GM10847 (cell line): ENCODE results near the gene SRD5A1.

Experiments used
- POLR2A ChIP-seq: IDR thresholded peaks from 2 replicates; pipeline ENCODE4 v1.6.1; 2011; ENCODE audit not compliant: insufficient read length; ENCODE audit errors: extremely low read depth

SRD5A1 gene

GRCh38 chr5:6626508-6626907 is 6.7 kb upstream of the SRD5A1 start:
- no peak for TF ChIP-seq POLR2A

- TF ChIP-seq POLR2A: no peak
Observed at GRCh38 chr5:6631441-6631840, 1.8 kb upstream of the SRD5A1 start.

GRCh38 chr5:6632324-6632887 is 834 bp upstream of the SRD5A1 start:
- TF ChIP-seq POLR2A: no peak

DNA sequence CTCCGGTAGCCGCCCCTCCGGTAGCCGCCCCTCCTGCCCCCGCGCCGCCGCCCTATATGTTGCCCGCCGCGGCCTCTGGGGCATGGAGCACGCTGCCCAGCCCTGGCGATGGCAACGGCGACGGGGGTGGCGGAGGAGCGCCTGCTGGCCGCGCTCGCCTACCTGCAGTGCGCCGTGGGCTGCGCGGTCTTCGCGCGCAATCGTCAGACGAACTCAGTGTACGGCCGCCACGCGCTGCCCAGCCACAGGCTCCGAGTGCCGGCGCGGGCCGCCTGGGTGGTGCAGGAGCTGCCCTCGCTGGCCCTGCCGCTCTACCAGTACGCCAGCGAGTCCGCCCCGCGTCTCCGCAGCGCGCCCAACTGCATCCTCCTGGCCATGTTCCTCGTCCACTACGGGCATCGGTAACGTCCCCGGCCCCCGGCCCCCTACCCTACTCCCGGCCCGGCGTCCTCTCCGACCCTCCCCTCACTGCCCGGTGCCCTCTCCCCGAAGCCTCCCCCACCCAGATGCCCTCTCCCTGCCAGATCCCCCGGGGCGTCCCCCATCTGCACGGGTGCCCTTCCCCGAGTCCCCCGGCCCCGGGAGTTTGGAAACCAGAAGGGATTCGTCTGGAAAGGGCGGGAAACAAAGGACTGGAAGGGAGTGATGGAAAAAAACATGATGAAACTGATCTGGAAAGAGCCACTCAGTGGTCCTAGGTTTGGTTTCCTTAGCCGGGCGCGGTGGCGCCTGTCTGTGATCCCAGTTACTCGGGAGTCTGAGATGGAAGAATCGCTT is 417 bp downstream of the SRD5A1 start:
- no peak for TF ChIP-seq POLR2A

DNA sequence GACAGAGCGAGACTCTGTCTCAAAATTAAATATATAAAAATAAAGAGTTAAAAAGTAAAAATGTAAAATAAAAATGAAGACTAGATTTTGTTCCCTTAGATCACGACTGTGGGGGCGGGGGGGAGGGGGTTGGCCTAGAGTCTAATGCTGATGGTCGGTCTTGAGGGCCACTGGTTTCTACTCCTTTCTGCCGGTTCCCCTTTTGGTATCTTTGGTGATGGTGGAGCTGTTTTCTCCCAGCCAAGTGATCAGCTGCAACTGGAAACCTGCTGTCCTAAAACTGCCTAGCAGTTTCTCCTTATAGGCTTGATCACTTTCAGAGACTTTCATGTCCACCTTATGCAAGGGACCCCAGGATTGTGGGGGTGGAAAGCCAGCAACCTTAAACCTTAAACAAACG is 1.1 kb downstream of the SRD5A1 start:
- no peak for TF ChIP-seq POLR2A

DNA sequence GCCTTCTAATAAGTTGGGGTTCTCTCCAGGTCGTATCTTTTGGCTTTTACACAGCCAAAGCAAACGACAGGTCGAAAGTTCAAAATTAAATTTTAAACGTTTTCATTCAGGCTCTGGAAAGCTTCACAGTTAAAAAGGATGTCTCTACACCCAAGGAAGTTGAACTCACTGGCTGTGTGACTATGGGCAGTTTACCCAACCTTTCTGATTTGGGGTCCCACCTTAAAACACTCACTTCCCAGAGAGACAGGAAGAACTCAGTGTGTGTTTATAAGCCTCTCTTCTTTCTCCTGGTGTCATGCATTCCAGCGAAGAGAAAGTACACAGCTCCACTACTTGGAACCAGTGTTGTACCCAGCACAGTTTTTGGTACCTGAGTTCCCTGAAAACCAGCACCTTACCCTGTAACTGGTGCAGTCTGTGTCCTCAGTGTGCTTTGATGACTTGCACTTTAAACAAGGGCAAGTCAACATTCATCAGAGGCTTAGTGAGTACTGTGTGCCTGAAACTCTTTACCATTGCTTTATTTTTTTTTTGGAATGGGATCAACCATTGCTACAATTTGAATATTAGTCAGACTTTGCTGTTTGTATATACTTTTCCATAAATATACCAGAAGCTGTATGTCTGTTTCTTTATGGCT is 1.7 kb downstream of the SRD5A1 start:
- TF ChIP-seq POLR2A: no peak

DNA sequence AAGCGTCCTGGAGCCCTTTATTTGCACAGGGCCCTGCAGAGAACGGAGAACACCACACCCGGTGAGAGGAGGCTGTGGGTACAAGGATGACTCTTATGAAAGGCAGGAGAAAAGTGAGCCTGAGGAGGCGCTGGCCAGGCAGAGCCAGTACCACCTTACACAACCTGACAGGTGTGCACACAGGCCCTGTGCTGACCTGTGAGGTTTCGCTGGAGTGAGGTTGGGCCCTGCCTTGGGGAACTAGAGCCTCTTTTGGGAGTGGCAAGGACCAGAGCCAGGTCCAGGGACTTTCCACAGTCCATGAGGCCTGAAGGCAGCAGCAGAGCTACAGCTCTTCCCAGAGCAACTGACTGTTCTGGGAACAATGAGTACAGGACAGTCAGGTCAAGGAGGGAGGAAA is 3.1 kb downstream of the SRD5A1 start:
- no peak for TF ChIP-seq POLR2A

GRCh38 chr5:6637022-6637421 is 3.8 kb downstream of the SRD5A1 start:
- no peak for TF ChIP-seq POLR2A

DNA sequence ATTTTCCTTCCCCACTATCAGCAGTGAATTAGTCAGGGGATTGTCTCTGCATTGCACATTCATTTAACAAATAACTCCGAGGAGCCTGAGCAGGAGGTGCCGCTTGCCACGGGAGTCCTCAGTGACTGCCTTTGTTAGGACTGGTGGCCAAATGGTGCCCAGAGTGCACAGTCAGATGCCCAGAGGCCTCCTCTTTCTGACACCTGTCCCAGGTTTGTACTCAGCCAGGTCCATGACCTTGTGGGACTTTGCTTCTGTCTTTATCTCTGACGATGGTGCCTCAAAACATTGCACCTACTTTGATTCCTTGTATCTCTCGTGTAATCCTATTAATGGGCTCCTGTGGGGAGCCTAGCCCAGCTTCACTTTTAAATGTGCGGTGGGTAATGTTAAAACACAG is 4.3 kb downstream of the SRD5A1 start:
- no peak for TF ChIP-seq POLR2A

- no peak for TF ChIP-seq POLR2A
Observed at GRCh38 chr5:6638236-6638635, 5.0 kb downstream of the SRD5A1 start.

- TF ChIP-seq POLR2A: no peak
Observed at GRCh38 chr5:6642655-6643054, 9.4 kb downstream of the SRD5A1 start.

DNA sequence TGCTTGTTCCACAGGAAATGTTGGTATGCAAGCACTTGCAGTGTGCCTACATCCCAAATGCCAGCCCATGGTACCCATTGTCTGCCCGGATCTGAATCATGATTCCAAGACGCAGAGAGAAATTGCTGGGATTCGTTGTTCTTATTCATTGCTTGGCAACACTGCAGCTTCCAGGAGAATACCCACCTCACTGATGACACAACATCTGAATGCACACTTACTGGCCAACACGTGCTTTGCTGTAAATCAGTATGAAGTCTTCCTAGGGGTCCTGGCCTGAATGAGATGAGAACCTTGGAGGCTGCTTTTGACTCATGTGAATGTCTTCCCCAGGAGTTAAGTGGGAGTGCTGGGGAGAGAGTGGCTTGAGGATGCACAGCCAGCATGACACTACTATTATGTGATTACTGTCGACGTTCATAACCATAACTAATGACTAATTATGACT is 11.6 kb downstream of the SRD5A1 start:
- TF ChIP-seq POLR2A: no peak

DNA sequence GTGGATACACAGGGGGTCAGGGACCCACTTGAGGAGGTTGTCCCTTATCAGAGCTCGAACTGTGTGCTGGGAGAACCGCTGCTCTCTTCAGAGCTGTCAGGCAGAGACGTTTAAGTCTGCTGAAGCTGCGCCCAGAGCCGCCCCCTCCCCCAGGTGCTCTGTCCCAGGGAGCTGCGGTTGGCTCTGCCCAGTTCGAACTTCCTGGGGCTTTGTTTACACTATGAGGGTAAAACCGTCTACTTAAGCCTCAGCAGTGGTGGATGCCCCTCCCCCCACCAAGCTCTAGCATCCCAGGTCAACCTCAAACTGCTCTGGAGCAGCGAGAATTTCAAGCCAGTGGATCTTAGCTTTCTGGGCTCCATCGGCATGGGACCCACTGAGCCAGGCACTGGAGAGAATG is 15.9 kb downstream of the SRD5A1 start:
- TF ChIP-seq POLR2A: no peak

DNA sequence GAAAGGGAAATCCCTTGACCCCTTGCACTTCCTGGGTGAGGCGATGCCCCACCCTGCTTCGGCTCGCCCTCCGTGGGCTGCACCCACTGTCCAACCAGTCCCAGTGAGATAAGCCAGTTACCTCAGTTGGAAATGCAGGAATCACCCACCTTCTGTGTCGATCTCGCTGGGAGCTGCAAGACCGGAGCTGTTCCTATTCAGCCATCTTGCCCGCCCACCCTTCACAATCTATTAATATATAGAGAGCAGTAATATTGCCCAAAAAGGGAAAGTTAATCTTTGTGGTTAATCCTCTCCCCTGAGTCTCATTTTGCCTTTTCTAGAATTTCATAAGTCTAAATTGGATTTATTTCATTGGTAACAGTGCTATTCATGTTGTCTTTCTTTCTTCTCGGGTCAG is 16.4 kb downstream of the SRD5A1 start:
- TF ChIP-seq POLR2A: no peak

DNA sequence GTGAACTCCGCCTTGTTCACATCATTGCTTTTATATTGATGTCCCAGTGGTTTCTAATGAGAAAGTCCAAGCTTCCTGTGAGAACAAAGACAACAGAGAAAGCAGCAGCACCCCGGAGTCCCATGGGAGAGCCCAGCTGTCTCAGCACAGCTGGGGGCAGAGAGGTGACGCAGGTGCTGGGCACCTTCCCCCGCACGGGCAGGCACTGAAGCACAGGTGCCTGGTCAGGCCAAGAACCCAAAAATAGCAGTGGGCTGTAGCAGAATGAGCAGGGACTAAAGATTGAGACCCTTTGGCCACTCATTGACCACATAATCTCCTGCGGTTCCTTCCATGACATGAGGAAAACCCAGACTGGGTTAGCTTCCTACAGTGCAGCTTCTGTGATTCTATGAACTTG is 18.8 kb downstream of the SRD5A1 start:
- TF ChIP-seq POLR2A: no peak

GRCh38 chr5:6655432-6655831 is 22.2 kb downstream of the SRD5A1 start:
- TF ChIP-seq POLR2A: no peak
